Ishikawa (cell line): ENCODE measurements around the gene SHB.

Experiments used
- CREB1 ChIP-seq: IDR thresholded peaks from 2 replicates; pipeline ENCODE4 v1.6.1; 2012; ENCODE audit warnings: low read depth
- EGR1 ChIP-seq: IDR thresholded peaks from 2 replicates; pipeline ENCODE4 v1.6.1; 2012
- NFIC ChIP-seq: IDR thresholded peaks from 2 replicates; pipeline ENCODE4 v1.6.1; 2012
- RAD21 ChIP-seq: IDR thresholded peaks from 2 replicates; pipeline ENCODE4 v1.6.1; 2012; ENCODE audit warnings: low read depth
- TAF1 ChIP-seq: IDR thresholded peaks from 2 replicates; pipeline ENCODE4 v1.6.1; 2012; ENCODE audit warnings: low read depth, mild to moderate bottlenecking
- TEAD4 ChIP-seq: IDR thresholded peaks from 2 replicates; pipeline ENCODE4 v1.6.1; 2012
- TF ChIP-seq, protein P1 (sequence below): IDR thresholded peaks from 2 replicates; pipeline ENCODE4 v1.6.1; 2012; ENCODE audit warnings: low read depth, mild to moderate bottlenecking
- TF ChIP-seq, protein P2 (sequence below): IDR thresholded peaks from 2 replicates; pipeline ENCODE4 v1.6.1; 2012

DNA sequence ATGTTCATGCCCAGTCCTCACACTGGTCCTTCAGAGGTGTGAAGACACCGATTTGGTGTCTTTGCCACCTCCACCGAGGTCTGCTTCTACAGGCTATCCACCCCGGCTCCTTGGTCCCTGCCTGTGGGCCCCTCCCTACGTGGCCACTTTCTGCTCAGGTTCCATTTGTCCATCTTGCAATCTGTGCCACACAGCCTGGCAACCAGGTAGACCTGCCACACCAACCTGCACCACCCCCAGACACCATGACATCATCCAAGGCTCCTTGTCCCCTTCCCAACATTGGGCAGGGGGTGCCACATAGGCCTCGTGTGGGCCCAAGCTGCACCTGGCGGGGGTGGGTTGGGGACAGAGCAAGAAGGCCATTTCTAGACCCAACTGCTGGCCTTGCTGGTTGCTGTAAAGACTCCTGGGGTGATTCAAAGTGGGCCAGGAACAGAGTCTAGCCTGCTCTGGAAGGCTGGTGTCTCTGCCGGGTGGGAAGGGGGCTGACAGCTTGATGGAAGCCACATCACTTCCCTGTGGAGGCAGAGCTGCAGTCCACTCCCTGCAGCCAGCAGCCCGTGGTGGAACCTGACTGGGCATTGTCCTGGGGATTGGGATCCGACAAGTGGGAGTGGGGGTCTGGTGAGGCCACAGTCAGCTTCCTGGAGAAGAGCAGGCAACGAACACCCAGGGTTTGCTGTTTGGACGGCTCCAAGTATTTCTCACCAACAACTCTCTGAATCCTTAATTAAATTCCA, 99.3 kb downstream of the SHB start:
- TF ChIP-seq, protein P1, sequence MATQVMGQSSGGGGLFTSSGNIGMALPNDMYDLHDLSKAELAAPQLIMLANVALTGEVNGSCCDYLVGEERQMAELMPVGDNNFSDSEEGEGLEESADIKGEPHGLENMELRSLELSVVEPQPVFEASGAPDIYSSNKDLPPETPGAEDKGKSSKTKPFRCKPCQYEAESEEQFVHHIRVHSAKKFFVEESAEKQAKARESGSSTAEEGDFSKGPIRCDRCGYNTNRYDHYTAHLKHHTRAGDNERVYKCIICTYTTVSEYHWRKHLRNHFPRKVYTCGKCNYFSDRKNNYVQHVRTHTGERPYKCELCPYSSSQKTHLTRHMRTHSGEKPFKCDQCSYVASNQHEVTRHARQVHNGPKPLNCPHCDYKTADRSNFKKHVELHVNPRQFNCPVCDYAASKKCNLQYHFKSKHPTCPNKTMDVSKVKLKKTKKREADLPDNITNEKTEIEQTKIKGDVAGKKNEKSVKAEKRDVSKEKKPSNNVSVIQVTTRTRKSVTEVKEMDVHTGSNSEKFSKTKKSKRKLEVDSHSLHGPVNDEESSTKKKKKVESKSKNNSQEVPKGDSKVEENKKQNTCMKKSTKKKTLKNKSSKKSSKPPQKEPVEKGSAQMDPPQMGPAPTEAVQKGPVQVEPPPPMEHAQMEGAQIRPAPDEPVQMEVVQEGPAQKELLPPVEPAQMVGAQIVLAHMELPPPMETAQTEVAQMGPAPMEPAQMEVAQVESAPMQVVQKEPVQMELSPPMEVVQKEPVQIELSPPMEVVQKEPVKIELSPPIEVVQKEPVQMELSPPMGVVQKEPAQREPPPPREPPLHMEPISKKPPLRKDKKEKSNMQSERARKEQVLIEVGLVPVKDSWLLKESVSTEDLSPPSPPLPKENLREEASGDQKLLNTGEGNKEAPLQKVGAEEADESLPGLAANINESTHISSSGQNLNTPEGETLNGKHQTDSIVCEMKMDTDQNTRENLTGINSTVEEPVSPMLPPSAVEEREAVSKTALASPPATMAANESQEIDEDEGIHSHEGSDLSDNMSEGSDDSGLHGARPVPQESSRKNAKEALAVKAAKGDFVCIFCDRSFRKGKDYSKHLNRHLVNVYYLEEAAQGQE = no peak
- no peak for TF ChIP-seq NFIC
- no peak for TF ChIP-seq TAF1
- TF ChIP-seq, protein P2, sequence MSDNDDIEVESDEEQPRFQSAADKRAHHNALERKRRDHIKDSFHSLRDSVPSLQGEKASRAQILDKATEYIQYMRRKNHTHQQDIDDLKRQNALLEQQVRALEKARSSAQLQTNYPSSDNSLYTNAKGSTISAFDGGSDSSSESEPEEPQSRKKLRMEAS = no peak
- TF ChIP-seq TEAD4 = no peak
- TF ChIP-seq EGR1 = no peak
- no peak for TF ChIP-seq RAD21
- no peak for TF ChIP-seq CREB1
